NCI-H1694 (cell line): ENCODE data around the gene AOX1.
"Not testable (repeated sequence)": the region's sequence is repeated elsewhere in the genome, so short reads cannot be mapped to it uniquely, and the experiment has no call there.

Experiments
- DNase-seq: peaks from one replicate; lab custom pipeline; 2025; lab: John Stamatoyannopoulos, UW

Gene AOX1

GRCh38 chr2:200703127-200703925 lies 117.5 kb downstream of the AOX1 start:
- peak; percentile 58 for DNase-seq

GRCh38 chr2:200703926-200704637 lies 118.3 kb downstream of the AOX1 start:
- no peak for DNase-seq

DNA sequence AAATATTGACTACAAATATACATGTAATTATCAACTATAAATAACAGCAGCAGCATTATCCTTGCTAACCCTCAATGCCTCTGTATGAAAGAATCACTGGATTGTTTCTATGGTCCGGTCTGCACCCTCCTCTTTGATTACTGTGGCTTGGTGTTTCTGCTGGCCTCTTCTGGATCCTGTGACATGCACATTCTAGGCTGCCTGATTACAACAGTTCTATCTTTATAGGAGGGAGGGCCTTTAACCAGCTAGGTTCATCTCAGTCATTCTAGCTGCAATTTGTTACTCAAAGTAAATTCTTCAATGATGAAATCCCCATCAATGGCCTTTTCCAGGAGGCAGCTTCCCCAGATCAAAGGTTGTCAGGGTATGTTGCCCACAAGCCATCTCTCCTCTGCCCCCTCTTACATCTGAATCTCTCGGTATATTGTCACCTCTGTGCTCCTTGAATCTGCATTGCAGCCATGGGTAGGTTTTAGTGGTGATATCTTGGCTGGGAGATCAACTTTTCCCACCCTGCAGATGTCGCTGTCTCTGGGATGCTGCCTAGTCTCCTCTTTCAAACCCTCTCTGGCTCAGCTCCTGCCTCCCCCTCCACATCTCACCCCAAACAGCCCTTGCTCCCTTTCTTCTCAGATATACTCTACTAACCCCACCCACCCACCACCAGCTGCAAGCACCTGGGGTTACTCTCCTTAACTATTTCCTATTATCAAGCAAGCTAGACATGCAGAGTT lies 119.7 kb downstream of the AOX1 start:
- DNase-seq = no peak

GRCh38 chr2:200708943-200709342 lies 123.1 kb downstream of the AOX1 start:
- no peak for DNase-seq

GRCh38 chr2:200713003-200713703 lies 127.3 kb downstream of the AOX1 start:
- peak; percentile 86 for DNase-seq

GRCh38 chr2:200713704-200714064 lies 127.9 kb downstream of the AOX1 start:
- no peak for DNase-seq

DNA sequence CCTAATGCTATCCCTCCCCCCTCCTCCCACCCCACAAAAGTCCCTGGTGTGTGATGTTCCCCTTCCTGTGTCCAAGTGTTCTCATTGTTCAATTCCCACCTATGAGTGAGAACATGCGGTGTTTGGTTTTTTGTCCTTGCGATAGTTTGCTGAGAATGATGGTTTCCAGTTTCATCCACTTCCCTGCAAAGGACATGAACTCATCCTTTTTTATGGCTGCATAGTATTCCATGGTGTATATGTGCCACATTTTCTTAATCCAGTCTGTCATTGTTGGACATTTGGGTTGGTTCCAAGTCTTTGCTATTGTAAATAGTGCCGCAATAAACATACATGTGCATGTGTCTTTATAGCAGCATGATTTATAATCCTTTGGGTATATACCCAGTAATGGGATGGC lies 129.2 kb downstream of the AOX1 start:
- DNase-seq = not testable (repeated sequence)

DNA sequence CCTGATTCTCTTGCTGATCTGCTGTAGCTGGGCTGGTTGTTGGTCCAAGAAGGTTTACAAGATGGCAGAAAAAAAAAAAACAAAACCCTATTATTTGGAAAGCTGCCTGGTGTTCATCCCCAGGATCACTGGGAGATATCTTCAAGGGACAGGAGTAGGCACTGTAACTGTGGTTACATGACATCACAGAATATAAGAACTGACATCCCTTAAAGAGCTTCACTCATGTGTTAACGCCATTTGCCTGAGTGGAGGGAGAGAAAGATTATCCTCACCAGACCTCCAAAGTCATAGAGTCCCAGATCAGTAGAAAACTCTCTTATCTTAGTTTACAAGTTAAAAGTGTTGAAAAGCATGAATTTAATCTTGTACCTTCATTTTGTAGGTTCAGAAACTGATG lies 130.6 kb downstream of the AOX1 start:
- no peak for DNase-seq
